Measurements from ENCODE around the gene CDON.

DNA sequence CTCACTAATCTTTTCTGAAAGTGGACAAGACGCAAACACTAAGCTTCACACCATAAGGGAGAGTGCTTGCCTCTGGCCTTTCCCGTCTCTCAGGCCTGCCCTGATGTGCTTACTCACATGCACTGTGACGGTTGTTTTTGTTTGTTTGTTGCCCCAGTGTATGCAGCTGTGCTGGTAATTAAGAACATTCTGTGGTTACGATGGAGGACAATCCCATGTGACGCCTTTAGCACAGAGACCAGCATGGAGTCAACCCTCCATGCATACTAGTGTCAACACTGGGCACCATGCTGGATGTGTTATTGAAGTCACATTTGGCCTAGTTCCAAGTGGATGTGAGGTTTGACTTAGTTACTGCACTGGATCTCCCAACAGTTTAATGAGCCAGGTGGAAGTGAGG is 27.8 kb upstream of the CDON start:
- TF ChIP-seq, protein P1, sequence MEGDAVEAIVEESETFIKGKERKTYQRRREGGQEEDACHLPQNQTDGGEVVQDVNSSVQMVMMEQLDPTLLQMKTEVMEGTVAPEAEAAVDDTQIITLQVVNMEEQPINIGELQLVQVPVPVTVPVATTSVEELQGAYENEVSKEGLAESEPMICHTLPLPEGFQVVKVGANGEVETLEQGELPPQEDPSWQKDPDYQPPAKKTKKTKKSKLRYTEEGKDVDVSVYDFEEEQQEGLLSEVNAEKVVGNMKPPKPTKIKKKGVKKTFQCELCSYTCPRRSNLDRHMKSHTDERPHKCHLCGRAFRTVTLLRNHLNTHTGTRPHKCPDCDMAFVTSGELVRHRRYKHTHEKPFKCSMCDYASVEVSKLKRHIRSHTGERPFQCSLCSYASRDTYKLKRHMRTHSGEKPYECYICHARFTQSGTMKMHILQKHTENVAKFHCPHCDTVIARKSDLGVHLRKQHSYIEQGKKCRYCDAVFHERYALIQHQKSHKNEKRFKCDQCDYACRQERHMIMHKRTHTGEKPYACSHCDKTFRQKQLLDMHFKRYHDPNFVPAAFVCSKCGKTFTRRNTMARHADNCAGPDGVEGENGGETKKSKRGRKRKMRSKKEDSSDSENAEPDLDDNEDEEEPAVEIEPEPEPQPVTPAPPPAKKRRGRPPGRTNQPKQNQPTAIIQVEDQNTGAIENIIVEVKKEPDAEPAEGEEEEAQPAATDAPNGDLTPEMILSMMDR (IDR thresholded peaks at IDR 0.05) = no peak
- TF ChIP-seq EZH2 (IDR thresholded peaks at IDR 0.05; ENCODE audit: borderline replicate concordance, insufficient read depth, low read depth, low read length, poor library complexity, severe bottlenecking) = no peak
